Panc1 (cell line): Measurements from ENCODE around the gene ENDOG.

Experiments
- POLR2AphosphoS5 ChIP-seq: IDR thresholded peaks from 2 replicates; pipeline ENCODE4 v1.6.1; 2012; ENCODE audit warnings: mild to moderate bottlenecking, low read depth, low read length, moderate library complexity
- SIN3A ChIP-seq: IDR thresholded peaks from 2 replicates; pipeline ENCODE4 v1.6.1; 2012; ENCODE audit warnings: low read depth, mild to moderate bottlenecking, low read length, moderate library complexity, borderline replicate concordance; ENCODE audit not compliant: insufficient read depth
- TF ChIP-seq, protein P1 (sequence below): fragments of 450-650 bp; IDR thresholded peaks from 2 replicates; pipeline ENCODE4 v1.5.1; 2017; ENCODE audit warnings: mild to moderate bottlenecking
- TF ChIP-seq, protein P2 (sequence below), 2 experiments: IDR thresholded peaks; 2 replicates each; pipeline ENCODE4 v1.6.1; 2011 to 2012; ENCODE audit warnings: low read depth in 2 of 2, control low read depth in 1 of 2, low read length in 1 of 2, mild to moderate bottlenecking in 1 of 2, moderate library complexity in 1 of 2; ENCODE audit not compliant: insufficient read depth in 1 of 2

DNA sequence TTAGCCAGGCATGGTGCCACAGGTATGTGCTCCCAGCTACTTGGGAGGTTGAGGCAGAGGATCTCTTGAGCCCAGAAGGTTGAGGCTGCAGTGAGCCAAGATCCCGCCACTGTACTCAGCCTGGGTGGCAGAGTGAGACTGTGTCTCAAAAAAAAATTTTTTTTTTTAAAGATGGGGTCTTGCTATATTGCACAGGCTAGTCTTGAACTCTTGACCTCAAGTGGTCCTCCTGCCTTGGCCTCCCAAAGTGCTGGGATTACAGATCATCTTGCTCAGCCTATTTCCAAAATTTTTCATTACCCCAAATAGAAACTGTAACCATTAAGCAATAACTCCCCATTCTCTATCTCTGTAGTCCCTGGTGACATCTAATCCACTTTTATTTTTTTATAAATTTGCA, 35.6 kb upstream of the ENDOG start:
- TF ChIP-seq, protein P1, sequence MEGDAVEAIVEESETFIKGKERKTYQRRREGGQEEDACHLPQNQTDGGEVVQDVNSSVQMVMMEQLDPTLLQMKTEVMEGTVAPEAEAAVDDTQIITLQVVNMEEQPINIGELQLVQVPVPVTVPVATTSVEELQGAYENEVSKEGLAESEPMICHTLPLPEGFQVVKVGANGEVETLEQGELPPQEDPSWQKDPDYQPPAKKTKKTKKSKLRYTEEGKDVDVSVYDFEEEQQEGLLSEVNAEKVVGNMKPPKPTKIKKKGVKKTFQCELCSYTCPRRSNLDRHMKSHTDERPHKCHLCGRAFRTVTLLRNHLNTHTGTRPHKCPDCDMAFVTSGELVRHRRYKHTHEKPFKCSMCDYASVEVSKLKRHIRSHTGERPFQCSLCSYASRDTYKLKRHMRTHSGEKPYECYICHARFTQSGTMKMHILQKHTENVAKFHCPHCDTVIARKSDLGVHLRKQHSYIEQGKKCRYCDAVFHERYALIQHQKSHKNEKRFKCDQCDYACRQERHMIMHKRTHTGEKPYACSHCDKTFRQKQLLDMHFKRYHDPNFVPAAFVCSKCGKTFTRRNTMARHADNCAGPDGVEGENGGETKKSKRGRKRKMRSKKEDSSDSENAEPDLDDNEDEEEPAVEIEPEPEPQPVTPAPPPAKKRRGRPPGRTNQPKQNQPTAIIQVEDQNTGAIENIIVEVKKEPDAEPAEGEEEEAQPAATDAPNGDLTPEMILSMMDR = no peak
- TF ChIP-seq SIN3A (no peak), POLR2AphosphoS5 (no peak)
- TF ChIP-seq, protein P2, sequence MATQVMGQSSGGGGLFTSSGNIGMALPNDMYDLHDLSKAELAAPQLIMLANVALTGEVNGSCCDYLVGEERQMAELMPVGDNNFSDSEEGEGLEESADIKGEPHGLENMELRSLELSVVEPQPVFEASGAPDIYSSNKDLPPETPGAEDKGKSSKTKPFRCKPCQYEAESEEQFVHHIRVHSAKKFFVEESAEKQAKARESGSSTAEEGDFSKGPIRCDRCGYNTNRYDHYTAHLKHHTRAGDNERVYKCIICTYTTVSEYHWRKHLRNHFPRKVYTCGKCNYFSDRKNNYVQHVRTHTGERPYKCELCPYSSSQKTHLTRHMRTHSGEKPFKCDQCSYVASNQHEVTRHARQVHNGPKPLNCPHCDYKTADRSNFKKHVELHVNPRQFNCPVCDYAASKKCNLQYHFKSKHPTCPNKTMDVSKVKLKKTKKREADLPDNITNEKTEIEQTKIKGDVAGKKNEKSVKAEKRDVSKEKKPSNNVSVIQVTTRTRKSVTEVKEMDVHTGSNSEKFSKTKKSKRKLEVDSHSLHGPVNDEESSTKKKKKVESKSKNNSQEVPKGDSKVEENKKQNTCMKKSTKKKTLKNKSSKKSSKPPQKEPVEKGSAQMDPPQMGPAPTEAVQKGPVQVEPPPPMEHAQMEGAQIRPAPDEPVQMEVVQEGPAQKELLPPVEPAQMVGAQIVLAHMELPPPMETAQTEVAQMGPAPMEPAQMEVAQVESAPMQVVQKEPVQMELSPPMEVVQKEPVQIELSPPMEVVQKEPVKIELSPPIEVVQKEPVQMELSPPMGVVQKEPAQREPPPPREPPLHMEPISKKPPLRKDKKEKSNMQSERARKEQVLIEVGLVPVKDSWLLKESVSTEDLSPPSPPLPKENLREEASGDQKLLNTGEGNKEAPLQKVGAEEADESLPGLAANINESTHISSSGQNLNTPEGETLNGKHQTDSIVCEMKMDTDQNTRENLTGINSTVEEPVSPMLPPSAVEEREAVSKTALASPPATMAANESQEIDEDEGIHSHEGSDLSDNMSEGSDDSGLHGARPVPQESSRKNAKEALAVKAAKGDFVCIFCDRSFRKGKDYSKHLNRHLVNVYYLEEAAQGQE (IDR thresholded peaks at IDR 0.05; ENCODE audit: insufficient read depth in 1 of 2, low read depth in 2 of 2, low read length in 1 of 2) = no peak
